ENCODE measurements around the gene ZNHIT2.
"Not testable (repeated sequence)": the region's sequence is repeated elsewhere in the genome, so short reads cannot be mapped to it uniquely, and the experiment has no call there.

The ZNHIT2 gene

DNA sequence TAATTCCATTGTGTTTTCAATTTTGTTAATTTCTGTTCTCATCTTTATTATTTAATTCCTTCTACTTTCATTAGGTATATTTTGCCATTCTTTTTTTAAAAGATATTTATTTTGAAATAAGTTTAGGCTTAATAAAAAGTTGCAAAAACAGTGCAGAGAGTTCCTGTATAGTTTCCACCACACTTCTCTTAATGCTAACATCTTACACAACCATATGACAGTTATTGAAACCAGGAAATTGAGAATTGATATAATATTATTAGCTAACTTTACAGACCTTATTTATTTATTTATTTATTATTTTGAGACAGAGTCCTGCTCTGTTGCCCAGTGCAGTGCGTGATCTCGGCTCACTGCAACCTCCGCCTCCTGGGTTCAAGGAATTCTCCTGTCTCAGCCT lies 38.8 kb upstream of the ZNHIT2 start:
- peak overlapping the region; percentile 65 for H3K27ac ChIP-seq (replicated peaks)
- DNase-seq (ENCODE audit: low read depth in 1 of 2, low spot score in 1 of 2): no peak
- TF ChIP-seq SPI1 (IDR thresholded peaks at IDR 0.05; ENCODE audit: borderline replicate concordance, low read depth) (no peak), GABPA (IDR thresholded peaks at IDR 0.05; ENCODE audit: low read depth) (no peak)

DNA sequence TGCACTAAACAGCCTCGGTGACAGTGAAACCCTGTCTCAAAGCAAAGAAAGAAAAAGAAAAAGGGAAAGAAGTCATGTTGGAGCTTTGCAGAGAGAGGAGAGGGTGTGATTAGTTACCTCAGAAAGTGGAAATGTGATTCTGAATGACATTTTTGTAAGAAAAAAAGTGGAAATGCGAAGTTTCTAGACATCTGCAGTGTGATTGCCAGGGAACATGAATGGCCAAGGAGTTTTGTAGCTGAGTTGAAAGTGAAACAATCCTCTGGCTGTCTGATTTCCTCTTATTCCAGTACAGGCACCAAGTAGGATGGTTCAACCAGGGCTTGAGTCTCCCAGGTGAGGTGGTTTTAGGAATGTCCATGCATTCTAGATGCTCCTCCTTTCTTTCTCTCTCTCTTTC lies 34.6 kb upstream of the ZNHIT2 start:
- DNase-seq (ENCODE audit: low read depth in 1 of 2, low spot score in 1 of 2): no peak
- no peak overlapping the region for H3K4me3 ChIP-seq (replicated peaks; ENCODE audit: insufficient read depth, low read length)
- TF ChIP-seq, protein P1, sequence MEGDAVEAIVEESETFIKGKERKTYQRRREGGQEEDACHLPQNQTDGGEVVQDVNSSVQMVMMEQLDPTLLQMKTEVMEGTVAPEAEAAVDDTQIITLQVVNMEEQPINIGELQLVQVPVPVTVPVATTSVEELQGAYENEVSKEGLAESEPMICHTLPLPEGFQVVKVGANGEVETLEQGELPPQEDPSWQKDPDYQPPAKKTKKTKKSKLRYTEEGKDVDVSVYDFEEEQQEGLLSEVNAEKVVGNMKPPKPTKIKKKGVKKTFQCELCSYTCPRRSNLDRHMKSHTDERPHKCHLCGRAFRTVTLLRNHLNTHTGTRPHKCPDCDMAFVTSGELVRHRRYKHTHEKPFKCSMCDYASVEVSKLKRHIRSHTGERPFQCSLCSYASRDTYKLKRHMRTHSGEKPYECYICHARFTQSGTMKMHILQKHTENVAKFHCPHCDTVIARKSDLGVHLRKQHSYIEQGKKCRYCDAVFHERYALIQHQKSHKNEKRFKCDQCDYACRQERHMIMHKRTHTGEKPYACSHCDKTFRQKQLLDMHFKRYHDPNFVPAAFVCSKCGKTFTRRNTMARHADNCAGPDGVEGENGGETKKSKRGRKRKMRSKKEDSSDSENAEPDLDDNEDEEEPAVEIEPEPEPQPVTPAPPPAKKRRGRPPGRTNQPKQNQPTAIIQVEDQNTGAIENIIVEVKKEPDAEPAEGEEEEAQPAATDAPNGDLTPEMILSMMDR (IDR thresholded peaks at IDR 0.05; ENCODE audit: insufficient read depth, low read length): no peak
- TF ChIP-seq POLR2AphosphoS5 (IDR thresholded peaks at IDR 0.05; ENCODE audit: low read depth) (no peak), GABPA (IDR thresholded peaks at IDR 0.05; ENCODE audit: low read depth) (no peak), SPI1 (IDR thresholded peaks at IDR 0.05; ENCODE audit: borderline replicate concordance, low read depth) (no peak)
- TF ChIP-seq, protein P2, sequence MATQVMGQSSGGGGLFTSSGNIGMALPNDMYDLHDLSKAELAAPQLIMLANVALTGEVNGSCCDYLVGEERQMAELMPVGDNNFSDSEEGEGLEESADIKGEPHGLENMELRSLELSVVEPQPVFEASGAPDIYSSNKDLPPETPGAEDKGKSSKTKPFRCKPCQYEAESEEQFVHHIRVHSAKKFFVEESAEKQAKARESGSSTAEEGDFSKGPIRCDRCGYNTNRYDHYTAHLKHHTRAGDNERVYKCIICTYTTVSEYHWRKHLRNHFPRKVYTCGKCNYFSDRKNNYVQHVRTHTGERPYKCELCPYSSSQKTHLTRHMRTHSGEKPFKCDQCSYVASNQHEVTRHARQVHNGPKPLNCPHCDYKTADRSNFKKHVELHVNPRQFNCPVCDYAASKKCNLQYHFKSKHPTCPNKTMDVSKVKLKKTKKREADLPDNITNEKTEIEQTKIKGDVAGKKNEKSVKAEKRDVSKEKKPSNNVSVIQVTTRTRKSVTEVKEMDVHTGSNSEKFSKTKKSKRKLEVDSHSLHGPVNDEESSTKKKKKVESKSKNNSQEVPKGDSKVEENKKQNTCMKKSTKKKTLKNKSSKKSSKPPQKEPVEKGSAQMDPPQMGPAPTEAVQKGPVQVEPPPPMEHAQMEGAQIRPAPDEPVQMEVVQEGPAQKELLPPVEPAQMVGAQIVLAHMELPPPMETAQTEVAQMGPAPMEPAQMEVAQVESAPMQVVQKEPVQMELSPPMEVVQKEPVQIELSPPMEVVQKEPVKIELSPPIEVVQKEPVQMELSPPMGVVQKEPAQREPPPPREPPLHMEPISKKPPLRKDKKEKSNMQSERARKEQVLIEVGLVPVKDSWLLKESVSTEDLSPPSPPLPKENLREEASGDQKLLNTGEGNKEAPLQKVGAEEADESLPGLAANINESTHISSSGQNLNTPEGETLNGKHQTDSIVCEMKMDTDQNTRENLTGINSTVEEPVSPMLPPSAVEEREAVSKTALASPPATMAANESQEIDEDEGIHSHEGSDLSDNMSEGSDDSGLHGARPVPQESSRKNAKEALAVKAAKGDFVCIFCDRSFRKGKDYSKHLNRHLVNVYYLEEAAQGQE (IDR thresholded peaks at IDR 0.05; ENCODE audit: insufficient replicate concordance, low read depth): no peak
- no peaks in the 10 kb centered on the region for H3K27me3 ChIP-seq (ENCODE audit: insufficient read depth, poor library complexity, severe bottlenecking)
- H3K27ac ChIP-seq (replicated peaks): peak overlapping the region; percentile 89

More for the DNA sequence above, 38.8 kb upstream of the ZNHIT2 start:
- Histone ChIP-seq H3K4me3 (replicated peaks; ENCODE audit: insufficient read depth, low read length) (no peak overlapping the region), H3K27me3 (ENCODE audit: insufficient read depth, poor library complexity, severe bottlenecking) (no peaks in the 10 kb centered on the region)

DNA sequence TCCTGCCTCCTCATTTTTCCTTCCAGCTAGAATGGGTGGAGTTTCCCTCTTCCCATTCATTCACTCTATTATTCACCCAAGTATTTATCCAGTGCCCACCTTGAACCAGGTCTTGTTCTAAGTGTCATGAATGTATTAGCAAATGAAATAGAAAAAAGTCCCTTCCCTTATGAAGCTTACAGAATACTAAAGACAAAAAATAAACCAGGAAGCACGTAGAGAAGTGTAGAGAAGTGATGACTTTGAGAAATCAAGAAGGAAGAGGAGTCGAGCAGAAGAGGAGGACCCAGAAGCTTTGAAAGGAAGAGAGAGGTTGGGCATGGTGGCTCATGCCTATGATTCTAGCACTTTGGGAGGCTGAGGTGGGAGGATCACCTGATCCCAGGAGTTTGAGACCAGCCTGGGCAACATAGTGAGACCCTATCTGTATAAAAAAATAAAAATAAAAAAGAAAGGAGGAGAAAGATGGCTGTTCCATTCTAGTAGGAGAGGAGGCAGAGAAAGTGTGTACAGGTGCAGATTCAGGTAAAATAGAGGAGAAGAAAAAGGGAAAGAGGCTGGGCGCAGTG lies 33.9 kb upstream of the ZNHIT2 start:
- no peak for DNase-seq (ENCODE audit: low read depth in 1 of 2, low spot score in 1 of 2)
- TF ChIP-seq SPI1 (IDR thresholded peaks at IDR 0.05; ENCODE audit: borderline replicate concordance, low read depth) (peak; percentile 12; the same call in 1 of the 2 replicates), GABPA (IDR thresholded peaks at IDR 0.05; ENCODE audit: low read depth) (no peak)
- peak overlapping the region; percentile 89 for H3K27ac ChIP-seq (replicated peaks)
- H3K4me3 ChIP-seq (replicated peaks; ENCODE audit: insufficient read depth, low read length): no peak overlapping the region
- no peaks in the 10 kb centered on the region for H3K27me3 ChIP-seq (ENCODE audit: insufficient read depth, poor library complexity, severe bottlenecking)

DNA sequence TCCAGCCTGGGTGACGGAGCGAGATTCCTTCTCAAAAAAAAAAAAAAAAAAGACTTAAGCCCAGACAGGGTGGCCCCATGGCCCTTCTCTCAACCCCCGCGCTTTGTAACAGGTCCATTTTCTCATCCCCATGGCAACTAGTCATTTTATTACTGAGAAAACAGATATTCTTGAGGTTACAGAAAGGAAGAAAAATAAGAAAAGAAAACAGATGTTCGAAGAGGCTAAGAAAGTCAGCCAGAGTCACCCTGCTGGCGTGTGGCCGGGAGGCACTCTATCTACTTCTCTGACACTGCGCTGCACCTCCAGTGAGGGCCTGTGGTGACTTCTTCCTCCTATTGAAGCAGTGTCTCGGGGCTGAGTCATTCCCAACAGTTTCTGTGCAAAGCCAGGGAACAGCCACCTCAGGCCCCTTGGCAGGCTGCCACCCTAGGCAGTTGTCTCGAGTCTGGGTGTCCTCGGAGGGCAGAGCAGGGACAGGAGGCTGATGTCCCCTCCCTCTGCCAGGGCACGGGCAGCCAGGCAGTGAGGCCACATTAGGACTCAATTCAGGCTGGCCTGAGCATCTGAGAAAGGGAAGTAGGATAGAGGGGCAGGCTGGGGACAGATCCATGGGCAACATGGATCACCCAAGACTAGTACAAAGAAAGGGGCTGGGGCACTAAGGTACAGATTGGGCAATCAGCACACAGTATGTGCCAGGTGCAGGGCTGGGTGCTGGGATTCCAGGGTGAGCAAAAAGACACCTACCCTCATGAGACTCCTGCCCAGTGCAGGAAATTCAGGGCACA lies 33.2 kb upstream of the ZNHIT2 start:
- TF ChIP-seq, protein P2 (IDR thresholded peaks at IDR 0.05; ENCODE audit: insufficient replicate concordance, low read depth): no peak
- TF ChIP-seq POLR2AphosphoS5 (IDR thresholded peaks at IDR 0.05; ENCODE audit: low read depth): peak; percentile 78
- H3K27ac ChIP-seq (replicated peaks): peak overlapping the region; percentile 89

DNA sequence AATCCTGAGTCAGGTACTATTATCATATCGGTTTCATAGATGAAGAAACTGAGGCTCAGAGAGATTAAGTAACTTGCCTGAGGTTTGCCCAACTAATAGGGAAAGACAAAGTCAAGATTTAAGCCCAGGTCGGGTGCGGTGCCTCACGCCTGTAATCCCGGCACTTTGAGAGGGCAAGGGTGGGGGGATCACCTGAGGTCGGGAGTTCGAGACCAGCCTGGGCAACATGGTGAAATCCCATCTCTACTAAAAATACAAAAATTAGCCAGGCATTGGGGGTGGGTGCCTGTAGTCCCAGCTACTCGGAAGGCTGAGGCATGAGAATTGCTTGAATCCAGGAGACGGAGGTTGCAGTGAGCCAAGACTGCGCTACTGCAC lies 32.6 kb upstream of the ZNHIT2 start:
- peak overlapping the region; percentile 89 for H3K27ac ChIP-seq (replicated peaks)
- not testable (repeated sequence) for DNase-seq (ENCODE audit: low read depth in 1 of 2, low spot score in 1 of 2); H3K4me3 ChIP-seq (replicated peaks; ENCODE audit: insufficient read depth, low read length); H3K27me3 ChIP-seq (ENCODE audit: insufficient read depth, poor library complexity, severe bottlenecking)

More for the DNA sequence above, 33.2 kb upstream of the ZNHIT2 start:
- H3K27me3 ChIP-seq (ENCODE audit: insufficient read depth, poor library complexity, severe bottlenecking): no peaks in the 10 kb centered on the region
- peak; percentile 90 to 96 for DNase-seq (ENCODE audit: low read depth in 1 of 2, low spot score in 1 of 2)
- H3K4me3 ChIP-seq (replicated peaks; ENCODE audit: insufficient read depth, low read length): no peak overlapping the region

Data from HL-60 (cell line).